Activated CD8-positive, alpha-beta memory T cell treated with anti-CD3 and anti-CD28 coated beads for 36 hours (primary cell): ENCODE results near the gene ARID1B. TPM values are rescaled to one million over a fixed set of nuclear protein-coding genes. Genes with fewer than 3 reads are reported as not detected.

Experiments used
- CTCF ChIA-PET: fragments of 350-600 bp; sonication (Branson Sonifier 250); formaldehyde crosslinking; loops from one replicate; lab custom pipeline; 2021; ENCODE audit warnings: antibody characterized with exemption; lab: Charles Lee
- POLR2A ChIA-PET: fragments of 350-600 bp; sonication (Branson Sonifier 250); formaldehyde crosslinking; loops from one replicate; lab custom pipeline; 2021; ENCODE audit warnings: antibody characterized with exemption; lab: Charles Lee
- total RNA-seq, 2 experiments: library from RNA; stranded (reverse); gene quantifications; one replicate each; pipeline ENCODE4 v1.2.3, GENCODE V29; 2021

The ARID1B gene
- total RNA-seq, 2 experiments from 2014 or later: 48.4 to 49.5 TPM

GRCh38 chr6:156773476-156773875 is 3.7 kb upstream of the ARID1B start:
- POLR2A ChIA-PET: no interaction called here
- CTCF ChIA-PET: no interaction called here

- POLR2A ChIA-PET: no interaction called here
- CTCF ChIA-PET: no interaction called here
These were observed 3.0 kb upstream of the ARID1B start for GRCh38 chr6:156773935-156774852.

DNA sequence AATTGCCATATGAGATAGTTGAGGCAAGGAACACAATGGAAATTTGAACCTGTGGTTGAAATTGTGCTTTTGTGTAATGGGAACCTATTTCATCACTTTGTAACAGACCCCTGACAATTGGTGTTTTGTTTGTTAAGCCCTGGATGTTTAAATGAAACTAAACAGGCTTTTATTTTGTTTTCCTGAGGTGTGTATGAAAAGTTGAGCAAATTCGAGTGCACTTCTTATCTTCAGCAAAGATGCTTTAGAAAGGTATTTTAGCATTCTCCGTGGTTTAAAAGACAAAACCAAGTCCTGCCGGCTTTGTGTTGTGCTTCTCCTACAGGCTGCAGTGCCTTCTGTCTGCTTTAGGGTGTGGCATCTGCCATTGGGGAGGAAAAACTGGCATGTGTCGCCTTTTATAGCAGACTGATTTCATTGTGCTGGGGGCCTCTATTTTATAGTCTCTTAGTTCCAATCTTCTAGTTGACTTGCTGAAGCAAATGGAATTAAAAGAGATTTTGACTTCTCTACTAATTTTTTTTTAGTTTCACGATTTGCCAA is 2.2 kb upstream of the ARID1B start:
- CTCF ChIA-PET: no interaction called here
- POLR2A ChIA-PET: no interaction called here

- POLR2A ChIA-PET: interaction anchor here (0.7 to 1.5 kb wide), 2 partner anchors 88 to 245 kb away, joined by 3 to 4 read pairs; no protein-coding TSS in a partner anchor
- CTCF ChIA-PET: interaction anchor here (0.6 to 0.7 kb wide), 2 partner anchors 79 to 85 kb away, joined by 4 to 5 read pairs; no protein-coding TSS in a partner anchor
These were observed 1.5 kb upstream of the ARID1B start for GRCh38 chr6:156775717-156776116.

DNA sequence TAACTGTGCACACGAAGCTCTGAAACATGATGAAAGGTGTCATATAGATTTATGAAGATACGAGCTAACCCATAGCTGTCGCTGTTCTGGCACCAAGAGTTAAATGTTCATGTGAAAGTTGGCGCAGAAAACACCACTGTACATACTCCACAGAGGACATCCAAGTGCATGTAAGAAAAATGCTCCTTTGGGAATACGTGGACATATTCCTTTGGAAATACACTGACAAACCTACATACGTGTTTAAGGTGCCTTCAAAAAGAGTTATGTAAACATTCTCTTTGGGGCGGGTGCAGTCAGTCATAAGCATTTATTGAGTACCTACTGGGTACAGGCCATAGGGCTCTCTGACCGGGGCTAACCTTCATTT is 723 bp upstream of the ARID1B start:
- POLR2A ChIA-PET: interaction anchor here (0.7 to 1.5 kb wide), 3 partner anchors 89 to 246 kb away, joined by 3 to 4 read pairs (median 3); no protein-coding TSS in a partner anchor
- CTCF ChIA-PET: interaction anchor here (0.6 to 0.7 kb wide), 2 partner anchors 80 to 86 kb away, joined by 4 to 5 read pairs; no protein-coding TSS in a partner anchor

- ChIA-PET CTCF (no interaction called here), POLR2A (interaction anchor here (0.7 to 2.0 kb wide), 5 partner anchors 54 to 244 kb away, joined by 3 to 13 read pairs (median 5); no protein-coding TSS in a partner anchor)
These were observed 637 bp downstream of the ARID1B start for GRCh38 chr6:156777577-156778453.

DNA sequence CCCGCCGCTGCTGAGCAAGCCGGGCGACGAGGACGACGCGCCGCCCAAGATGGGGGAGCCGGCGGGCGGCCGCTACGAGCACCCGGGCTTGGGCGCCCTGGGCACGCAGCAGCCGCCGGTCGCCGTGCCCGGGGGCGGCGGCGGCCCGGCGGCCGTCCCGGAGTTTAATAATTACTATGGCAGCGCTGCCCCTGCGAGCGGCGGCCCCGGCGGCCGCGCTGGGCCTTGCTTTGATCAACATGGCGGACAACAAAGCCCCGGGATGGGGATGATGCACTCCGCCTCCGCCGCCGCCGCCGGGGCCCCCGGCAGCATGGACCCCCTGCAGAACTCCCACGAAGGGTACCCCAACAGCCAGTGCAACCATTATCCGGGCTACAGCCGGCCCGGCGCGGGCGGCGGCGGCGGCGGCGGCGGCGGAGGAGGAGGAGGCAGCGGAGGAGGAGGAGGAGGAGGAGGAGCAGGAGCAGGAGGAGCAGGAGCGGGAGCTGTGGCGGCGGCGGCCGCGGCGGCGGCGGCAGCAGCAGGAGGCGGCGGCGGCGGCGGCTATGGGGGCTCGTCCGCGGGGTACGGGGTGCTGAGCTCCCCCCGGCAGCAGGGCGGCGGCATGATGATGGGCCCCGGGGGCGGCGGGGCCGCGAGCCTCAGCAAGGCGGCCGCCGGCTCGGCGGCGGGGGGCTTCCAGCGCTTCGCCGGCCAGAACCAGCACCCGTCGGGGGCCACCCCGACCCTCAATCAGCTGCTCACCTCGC is 1.5 kb downstream of the ARID1B start:
- CTCF ChIA-PET: no interaction called here
- POLR2A ChIA-PET: interaction anchor here (0.7 to 2.0 kb wide), 7 partner anchors 28 to 243 kb away, joined by 3 to 13 read pairs (median 4); no protein-coding TSS in a partner anchor

DNA sequence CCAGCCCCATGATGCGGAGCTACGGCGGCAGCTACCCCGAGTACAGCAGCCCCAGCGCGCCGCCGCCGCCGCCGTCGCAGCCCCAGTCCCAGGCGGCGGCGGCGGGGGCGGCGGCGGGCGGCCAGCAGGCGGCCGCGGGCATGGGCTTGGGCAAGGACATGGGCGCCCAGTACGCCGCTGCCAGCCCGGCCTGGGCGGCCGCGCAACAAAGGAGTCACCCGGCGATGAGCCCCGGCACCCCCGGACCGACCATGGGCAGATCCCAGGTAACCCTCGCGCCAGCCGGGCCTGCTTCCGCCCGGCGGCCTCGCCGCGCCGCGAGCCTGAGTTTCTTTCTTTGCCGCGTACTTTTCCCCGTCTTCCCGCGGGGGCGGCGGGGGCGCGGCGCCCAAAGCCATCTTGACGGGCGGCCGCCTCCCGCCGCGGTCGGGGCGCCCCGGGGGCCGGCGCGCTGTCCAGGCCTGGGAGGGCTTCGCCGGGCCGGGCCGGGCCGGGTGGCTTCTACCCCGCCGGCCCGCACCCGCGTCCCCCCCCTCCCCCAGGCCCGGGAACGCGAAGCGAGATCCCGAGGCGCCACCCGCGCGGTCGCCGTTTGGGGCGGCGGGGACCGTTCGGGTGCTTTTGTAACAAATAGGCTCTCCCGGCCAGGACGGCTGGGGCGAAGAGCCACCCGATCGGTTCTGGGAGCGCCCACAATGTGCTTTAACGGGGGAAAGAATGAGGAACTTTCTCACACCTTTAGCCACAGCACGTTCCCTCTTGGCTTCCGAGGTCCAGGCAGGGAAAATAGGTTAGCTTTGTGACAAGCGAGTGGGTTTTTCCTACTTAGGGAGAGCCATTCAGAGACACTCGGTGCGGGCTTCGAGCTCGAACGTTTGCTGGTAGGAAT is 2.3 kb downstream of the ARID1B start:
- POLR2A ChIA-PET: interaction anchor here (0.7 to 2.0 kb wide), 8 partner anchors 27 to 242 kb away, joined by 3 to 13 read pairs (median 4); no protein-coding TSS in a partner anchor
- CTCF ChIA-PET: no interaction called here

DNA sequence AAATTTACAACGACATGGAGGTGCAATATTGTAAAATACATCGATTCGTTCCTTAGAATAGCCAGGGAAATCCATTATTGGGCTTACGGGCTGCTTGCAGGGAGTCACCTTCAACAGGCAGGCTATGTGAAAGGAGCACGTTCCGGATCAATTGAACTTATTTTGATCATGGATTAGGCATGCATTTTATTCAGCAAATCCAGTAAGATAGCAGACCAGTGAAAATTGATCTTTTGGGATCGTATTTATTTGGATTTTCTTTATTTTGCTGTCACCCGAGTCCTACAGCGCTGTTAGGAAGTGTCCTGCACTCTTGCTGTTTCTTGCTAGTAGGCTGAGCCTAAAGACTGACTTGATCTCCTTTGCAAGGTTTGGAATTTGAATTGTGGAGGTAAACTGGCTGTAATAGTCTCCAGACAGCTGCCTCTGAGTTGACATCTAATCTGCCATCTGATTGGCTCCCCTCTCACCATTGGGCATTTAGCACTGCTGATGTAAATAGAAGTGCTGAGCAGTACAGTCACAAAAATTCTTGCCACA is 3.0 kb downstream of the ARID1B start:
- CTCF ChIA-PET: interaction anchor here (1.0 kb wide), 1 partner anchor 238 kb away, joined by 5 read pairs; no protein-coding TSS in a partner anchor

DNA sequence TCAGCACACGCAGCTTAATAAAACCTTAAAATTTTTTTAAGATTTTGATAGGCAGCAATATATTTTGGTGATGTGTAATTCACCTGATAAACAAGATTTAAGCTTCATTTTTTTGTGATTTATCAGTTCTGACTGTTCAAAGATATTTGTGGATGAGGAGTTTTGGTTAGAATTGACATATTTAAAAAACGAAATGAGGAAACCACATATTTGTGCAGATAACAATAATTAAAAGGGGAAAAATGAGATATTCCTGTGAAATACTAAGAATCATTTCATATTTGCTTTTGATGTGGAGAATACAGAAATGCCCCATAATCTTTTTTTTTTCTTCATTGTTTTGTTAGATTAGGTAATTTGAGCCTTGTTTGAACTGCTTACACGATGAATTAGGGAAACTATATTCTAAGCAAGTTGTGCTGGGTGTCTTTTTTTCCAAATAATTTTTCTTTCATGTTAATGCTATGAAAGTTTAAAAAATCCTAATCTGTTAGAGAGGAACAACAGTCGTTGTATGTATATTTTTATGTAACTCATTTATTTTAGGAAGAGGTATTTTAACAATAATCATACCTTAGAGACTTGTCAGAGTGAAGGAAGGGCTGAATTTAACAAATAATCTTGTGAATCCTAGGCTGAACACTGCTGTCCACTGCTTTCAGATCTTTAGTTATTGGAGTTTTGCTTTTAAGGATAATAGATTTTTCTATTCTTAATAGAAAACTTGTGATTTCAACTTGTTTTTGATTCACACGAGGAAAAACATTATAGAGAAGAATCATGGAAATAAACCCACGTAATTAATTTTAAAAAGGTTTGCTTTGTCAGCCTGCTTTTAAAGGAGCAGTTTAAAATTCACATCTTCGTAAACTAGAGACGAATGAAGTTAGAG is 4.0 kb downstream of the ARID1B start:
- ChIA-PET CTCF (interaction anchor here (1.0 kb wide), 1 partner anchor 237 kb away, joined by 5 read pairs; no protein-coding TSS in a partner anchor), POLR2A (interaction anchor here (0.5 to 1.4 kb wide), 4 partner anchors 73 to 1377 kb away, joined by 3 to 10 read pairs (median 4); no protein-coding TSS in a partner anchor)

More for the DNA sequence above, 3.0 kb downstream of the ARID1B start:
- POLR2A ChIA-PET: interaction anchor here (0.5 to 1.4 kb wide), 6 partner anchors 27 to 1376 kb away, joined by 3 to 10 read pairs (median 4); no protein-coding TSS in a partner anchor

DNA sequence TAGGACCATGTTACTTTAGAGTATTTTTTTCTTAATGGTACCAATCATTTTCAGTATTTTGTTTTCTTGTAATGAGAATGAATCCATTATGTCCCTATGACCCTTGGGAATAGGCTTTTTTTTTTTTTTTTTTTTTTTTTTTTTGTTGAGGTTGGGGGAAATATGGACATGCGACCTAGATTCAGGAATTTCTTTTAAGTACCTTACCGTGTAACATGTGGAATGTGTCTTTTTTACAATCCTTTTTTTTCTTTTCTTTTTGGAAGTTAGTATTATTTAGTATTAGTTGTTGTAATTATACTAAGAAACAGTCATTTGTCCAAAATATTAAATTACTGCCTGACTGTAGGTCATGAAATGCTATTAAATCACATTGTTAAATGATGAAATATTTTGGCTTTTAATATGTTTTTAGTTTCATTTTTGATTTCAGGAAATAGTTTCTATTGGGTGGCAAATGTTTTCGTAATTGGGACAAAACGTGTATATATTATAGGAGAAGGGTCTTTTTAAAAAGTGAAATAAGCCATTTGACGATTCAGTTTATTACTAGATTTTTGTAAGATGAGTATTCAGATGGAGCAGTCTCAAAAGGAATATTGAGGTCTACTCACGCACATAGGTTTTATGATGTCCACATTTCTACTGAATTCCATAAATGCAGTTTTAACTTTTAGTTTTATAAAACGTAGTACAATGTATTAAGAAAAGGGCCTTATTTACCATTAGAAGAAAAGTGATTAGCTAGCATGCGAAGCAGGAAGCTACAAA is 4.9 kb downstream of the ARID1B start:
- ChIA-PET CTCF (no interaction called here), POLR2A (interaction anchor here (1.0 kb wide), 1 partner anchor 65 kb away, joined by 3 read pairs; no protein-coding TSS in a partner anchor)

DNA sequence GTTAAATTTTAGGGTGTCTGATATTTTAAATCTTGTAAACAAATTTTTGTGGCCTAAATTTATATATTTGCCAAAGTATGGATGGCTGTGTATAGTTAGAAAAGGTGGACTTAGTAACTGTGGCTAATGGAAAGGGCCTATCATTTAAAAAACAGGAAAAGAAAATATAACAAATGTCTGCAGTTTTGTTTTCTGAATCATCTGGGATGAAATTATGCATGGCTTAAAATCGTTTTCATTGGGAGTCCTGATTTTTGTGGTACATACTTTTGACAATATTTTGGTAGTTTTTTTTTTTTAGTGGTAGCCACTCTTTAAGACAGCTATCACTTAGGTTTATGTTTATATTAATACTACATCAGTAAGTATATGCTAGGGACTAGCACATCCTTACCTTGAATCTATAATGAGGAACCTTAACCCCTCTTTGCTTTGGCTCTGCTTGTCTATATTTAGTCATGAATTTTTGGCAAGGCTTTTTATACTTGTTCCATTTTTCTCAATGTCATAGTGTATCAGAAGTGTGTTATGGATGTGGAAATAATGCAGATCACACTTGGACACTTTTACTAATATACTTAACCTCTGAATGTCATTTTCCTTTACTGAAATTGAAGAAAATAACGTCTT is 5.6 kb downstream of the ARID1B start:
- ChIA-PET CTCF (interaction anchor here (0.7 kb wide), 1 partner anchor 272 kb away, joined by 3 read pairs; no protein-coding TSS in a partner anchor), POLR2A (interaction anchor here (1.0 kb wide), 1 partner anchor 64 kb away, joined by 3 read pairs; no protein-coding TSS in a partner anchor)

DNA sequence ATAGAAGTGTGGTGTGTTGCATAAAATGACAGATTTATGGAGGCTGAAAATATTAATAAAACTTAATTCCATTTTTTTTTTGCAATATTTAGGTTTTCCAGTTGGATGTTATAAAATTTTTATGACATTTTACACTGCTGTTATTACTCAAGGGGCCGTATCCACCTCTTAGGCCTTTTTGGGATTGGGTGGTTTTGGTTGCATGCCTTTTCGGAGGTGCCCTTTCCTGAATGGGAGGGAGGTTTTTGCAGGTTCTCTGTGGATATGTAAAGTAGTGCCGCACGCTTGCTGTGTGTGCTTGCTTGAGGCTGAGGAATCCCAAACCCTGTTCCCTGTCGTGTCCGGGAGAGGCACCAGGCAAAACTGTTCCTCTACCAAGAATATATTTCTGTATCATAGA is 6.8 kb downstream of the ARID1B start:
- ChIA-PET CTCF (no interaction called here), POLR2A (interaction anchor here (2.9 kb wide), 1 partner anchor 237 kb away, joined by 8 read pairs; no protein-coding TSS in a partner anchor)

GRCh38 chr6:156786652-156787051 is 9.5 kb downstream of the ARID1B start:
- CTCF ChIA-PET: interaction anchor here (0.6 to 1.4 kb wide), 3 partner anchors 11 to 531 kb away, joined by 3 to 5 read pairs (median 3); no protein-coding TSS in a partner anchor
- POLR2A ChIA-PET: interaction anchor here (2.9 kb wide), 1 partner anchor 234 kb away, joined by 8 read pairs; no protein-coding TSS in a partner anchor
